Mesendoderm (in vitro differentiated cells): ENCODE measurements around the gene RALGPS1.

Experiments used
- DNase-seq: peaks from one replicate; pipeline ENCODE4 v3.0.0; 2013
- H2AK5ac ChIP-seq: 2 replicates; pipeline ENCODE4 v1.6.1; 2013; ENCODE audit warnings: low read length, inconsistent platforms
- H2BK120ac ChIP-seq: 2 replicates; pipeline ENCODE4 v1.6.1; 2013; ENCODE audit warnings: low read depth, mild to moderate bottlenecking, low read length, moderate library complexity, mixed read lengths
- H2BK15ac ChIP-seq: replicated peaks from 2 replicates; pipeline ENCODE4 v1.6.1; 2013; ENCODE audit warnings: low read depth, mild to moderate bottlenecking, moderate library complexity
- H2BK5ac ChIP-seq: 2 replicates; pipeline ENCODE4 v1.6.1; 2013; ENCODE audit warnings: low read length, inconsistent platforms
- H3K18ac ChIP-seq: 2 replicates; pipeline ENCODE4 v1.6.1; 2013; ENCODE audit warnings: mild to moderate bottlenecking, low read length, mixed read lengths
- H3K23ac ChIP-seq: one replicate; pipeline ENCODE4 v1.6.1; 2013; ENCODE audit warnings: low read length
- H3K27ac ChIP-seq: 2 replicates; pipeline ENCODE4 v1.5.1; 2013; ENCODE audit warnings: low read depth, mild to moderate bottlenecking, inconsistent platforms, low read length, moderate library complexity
- H3K27me3 ChIP-seq: 2 replicates; pipeline ENCODE4 v1.6.1; 2013; ENCODE audit warnings: low read length, control low read depth, mild to moderate bottlenecking, inconsistent platforms; ENCODE audit not compliant: insufficient read depth, poor library complexity
- H3K36me3 ChIP-seq: 2 replicates; pipeline ENCODE4 v1.6.1; 2013; ENCODE audit warnings: low read length, inconsistent platforms; ENCODE audit not compliant: control insufficient read depth, insufficient read depth
- H3K4ac ChIP-seq: one replicate; pipeline ENCODE4 v1.6.1; 2013; ENCODE audit warnings: low read depth, mild to moderate bottlenecking, low read length, moderate library complexity
- H3K4me1 ChIP-seq: 2 replicates; pipeline ENCODE4 v1.6.1; 2013; ENCODE audit warnings: low read depth, low read length, inconsistent platforms; ENCODE audit not compliant: control insufficient read depth
- H3K4me2 ChIP-seq: 2 replicates; pipeline ENCODE4 v1.6.1; 2013; ENCODE audit warnings: low read length
- H3K4me3 ChIP-seq: 2 replicates; pipeline ENCODE4 v1.5.1; 2013; ENCODE audit warnings: mild to moderate bottlenecking, low read length
- H3K56ac ChIP-seq: one replicate; pipeline ENCODE4 v1.6.1; 2013; ENCODE audit warnings: low read length
- H3K79me1 ChIP-seq: 2 replicates; pipeline ENCODE4 v1.6.1; 2013; ENCODE audit warnings: low read length, inconsistent platforms
- H3K79me2 ChIP-seq: 2 replicates; pipeline ENCODE4 v1.6.1; 2013; ENCODE audit warnings: mild to moderate bottlenecking, low read length; ENCODE audit not compliant: control insufficient read depth, insufficient read depth
- H3K9ac ChIP-seq: 2 replicates; pipeline ENCODE4 v1.6.1; 2013; ENCODE audit warnings: low read length, inconsistent platforms
- H4K5ac ChIP-seq: one replicate; pipeline ENCODE4 v1.6.1; 2013; ENCODE audit warnings: low read length
- H4K8ac ChIP-seq: one replicate; pipeline ENCODE4 v1.6.1; 2013; ENCODE audit warnings: low read depth, mild to moderate bottlenecking, control low read depth, low read length, moderate library complexity
- WGBS: extraction: QIAGEN DNeasy Blood & Tissue Kit; methylation state at CpG from one replicate; pipeline ENCODE4 v1.1.7; 2013; ENCODE audit warnings: low lambda C conversion rate, missing lambda C conversion rate; ENCODE audit not compliant: insufficient coverage; ENCODE audit errors: extremely low coverage; 5-methylcytosine and 5-hydroxymethylcytosine counted together

RALGPS1 gene

GRCh38 chr9:127053057-127053821, 138.7 kb downstream of the RALGPS1 start:
- no peak overlapping the region for H3K18ac ChIP-seq
- no CpG with 5 or more reads among the region's 14 CpGs for WGBS
- H3K27me3 ChIP-seq = no peaks in the 10 kb centered on the region
- no peak overlapping the region for H3K4me3 ChIP-seq
- H2AK5ac ChIP-seq = no peak overlapping the region
- H3K4ac ChIP-seq = no peak overlapping the region
- no peak overlapping the region for H3K4me2 ChIP-seq
- no peaks in the 10 kb centered on the region for H3K79me2 ChIP-seq
- H4K5ac ChIP-seq = no peak overlapping the region
- no peaks in the 10 kb centered on the region for H3K36me3 ChIP-seq
- H2BK120ac ChIP-seq = no peak overlapping the region
- no peak overlapping the region for H3K23ac ChIP-seq
- H3K4me1 ChIP-seq = no peaks in the 10 kb centered on the region
- H2BK15ac ChIP-seq = no peak overlapping the region
- H3K9ac ChIP-seq = no peak overlapping the region
- no peak overlapping the region for H4K8ac ChIP-seq
- no peak overlapping the region for H3K56ac ChIP-seq
- DNase-seq = no peak
- no peaks in the 10 kb centered on the region for H3K79me1 ChIP-seq
- H2BK5ac ChIP-seq = no peak overlapping the region
- H3K27ac ChIP-seq = no peak overlapping the region

GRCh38 chr9:127053960-127054359, 139.4 kb downstream of the RALGPS1 start:
- no peak for DNase-seq
- Histone ChIP-seq H4K5ac (no peak overlapping the region), H3K4me2 (no peak overlapping the region), H2BK15ac (no peak overlapping the region), H3K79me2 (no peaks in the 10 kb centered on the region), H3K27me3 (no peaks in the 10 kb centered on the region), H3K56ac (no peak overlapping the region), H3K4ac (no peak overlapping the region), H3K9ac (no peak overlapping the region), H3K18ac (no peak overlapping the region), H3K79me1 (no peaks in the 10 kb centered on the region), H3K23ac (no peak overlapping the region), H3K4me3 (no peak overlapping the region), H2BK5ac (no peak overlapping the region), H3K27ac (no peak overlapping the region), H3K4me1 (no peaks in the 10 kb centered on the region), H2AK5ac (no peak overlapping the region), H2BK120ac (no peak overlapping the region), H4K8ac (no peak overlapping the region), H3K36me3 (no peaks in the 10 kb centered on the region)
- WGBS = no CpG with 5 or more reads among the region's 5 CpGs

- no peak overlapping the region for H3K9ac ChIP-seq
- H2BK15ac ChIP-seq = no peak overlapping the region
- H3K18ac ChIP-seq = no peak overlapping the region
- no peak overlapping the region for H3K4ac ChIP-seq
- H2BK120ac ChIP-seq = no peak overlapping the region
- H3K4me2 ChIP-seq = no peak overlapping the region
- no peaks in the 10 kb centered on the region for H3K36me3 ChIP-seq
- no peak overlapping the region for H3K23ac ChIP-seq
- DNase-seq = no peak
- no peak overlapping the region for H3K27ac ChIP-seq
- no peaks in the 10 kb centered on the region for H3K79me1 ChIP-seq
- no peaks in the 10 kb centered on the region for H3K4me1 ChIP-seq
- H4K5ac ChIP-seq = no peak overlapping the region
- no peaks in the 10 kb centered on the region for H3K27me3 ChIP-seq
- no peak overlapping the region for H4K8ac ChIP-seq
- no peak overlapping the region for H3K56ac ChIP-seq
- no peak overlapping the region for H2BK5ac ChIP-seq
- H3K79me2 ChIP-seq = no peaks in the 10 kb centered on the region
- no peak overlapping the region for H2AK5ac ChIP-seq
- H3K4me3 ChIP-seq = no peak overlapping the region
Measured at GRCh38 chr9:127055745-127056402, 141.3 kb downstream of the RALGPS1 start.

GRCh38 chr9:127056446-127056845, 141.9 kb downstream of the RALGPS1 start:
- H3K23ac ChIP-seq = no peak overlapping the region
- H3K9ac ChIP-seq = no peak overlapping the region
- H3K4me1 ChIP-seq = no peaks in the 10 kb centered on the region
- H3K4me2 ChIP-seq = no peak overlapping the region
- no peaks in the 10 kb centered on the region for H3K79me2 ChIP-seq
- no peak overlapping the region for H4K8ac ChIP-seq
- no peak overlapping the region for H2BK15ac ChIP-seq
- no peak overlapping the region for H2BK5ac ChIP-seq
- H3K56ac ChIP-seq = no peak overlapping the region
- WGBS = no CpG with 5 or more reads among the region's 3 CpGs
- H3K18ac ChIP-seq = no peak overlapping the region
- no peaks in the 10 kb centered on the region for H3K27me3 ChIP-seq
- H3K36me3 ChIP-seq = no peaks in the 10 kb centered on the region
- DNase-seq = no peak
- no peak overlapping the region for H2BK120ac ChIP-seq
- no peak overlapping the region for H2AK5ac ChIP-seq
- H3K79me1 ChIP-seq = no peaks in the 10 kb centered on the region
- H4K5ac ChIP-seq = no peak overlapping the region
- no peak overlapping the region for H3K4me3 ChIP-seq
- H3K27ac ChIP-seq = no peak overlapping the region
- H3K4ac ChIP-seq = no peak overlapping the region

GRCh38 chr9:127058011-127058644, 143.5 kb downstream of the RALGPS1 start:
- DNase-seq = no peak
- no peaks in the 10 kb centered on the region for H3K27me3 ChIP-seq
- no peaks in the 10 kb centered on the region for H3K36me3 ChIP-seq
- H2AK5ac ChIP-seq = no peak overlapping the region
- no peak overlapping the region for H2BK15ac ChIP-seq
- H3K4me2 ChIP-seq = no peak overlapping the region
- no peaks in the 10 kb centered on the region for H3K79me1 ChIP-seq
- no peak overlapping the region for H3K23ac ChIP-seq
- no peak overlapping the region for H3K4ac ChIP-seq
- H3K9ac ChIP-seq = no peak overlapping the region
- WGBS = no CpG with 5 or more reads among the region's 7 CpGs
- no peak overlapping the region for H3K4me3 ChIP-seq
- H4K5ac ChIP-seq = no peak overlapping the region
- H3K56ac ChIP-seq = no peak overlapping the region
- H2BK120ac ChIP-seq = no peak overlapping the region
- H3K79me2 ChIP-seq = no peaks in the 10 kb centered on the region
- no peaks in the 10 kb centered on the region for H3K4me1 ChIP-seq
- H2BK5ac ChIP-seq = no peak overlapping the region
- H3K18ac ChIP-seq = no peak overlapping the region
- H3K27ac ChIP-seq = no peak overlapping the region
- H4K8ac ChIP-seq = no peak overlapping the region
